ES-I3 (cell line): ENCODE data around the gene RCAN3.
A peak's percentile ranks its signal among the peaks of the same experiment; 100 is the strongest.
"Not testable (repeated sequence)": the region's sequence is repeated elsewhere in the genome, so short reads cannot be mapped to it uniquely, and the experiment has no call there.

Experiments
- H3K36me3 ChIP-seq: 2 replicates; pipeline ENCODE4 v1.6.1; 2013; ENCODE audit warnings: mild to moderate bottlenecking, low read length, control low read depth, moderate library complexity; ENCODE audit not compliant: insufficient read depth
- H3K4me1 ChIP-seq: 2 replicates; pipeline ENCODE4 v1.6.1; 2013; ENCODE audit warnings: mild to moderate bottlenecking, control low read depth, low read length; ENCODE audit not compliant: insufficient read depth
- H3K9ac ChIP-seq: 2 replicates; pipeline ENCODE4 v1.6.1; 2013; ENCODE audit warnings: low read depth, mild to moderate bottlenecking, low read length, moderate library complexity
- H3K9me3 ChIP-seq: 2 replicates; pipeline ENCODE4 v1.6.1; 2013; ENCODE audit warnings: mild to moderate bottlenecking, low read length, moderate library complexity; ENCODE audit not compliant: control insufficient read depth, insufficient read depth

RCAN3 gene

GRCh38 chr1:24492935-24493334, 9.7 kb upstream of the RCAN3 start:
- not testable (repeated sequence) for H3K9ac ChIP-seq, H3K36me3 ChIP-seq, H3K4me1 ChIP-seq
- H3K9me3 ChIP-seq, result peaks cover 19% of the 10 kb centered on the region

- no peak overlapping the region for H3K9ac ChIP-seq
- H3K9me3 ChIP-seq, result peaks cover 14% of the 10 kb centered on the region
- no peaks in the 10 kb centered on the region for H3K4me1 ChIP-seq
- no peaks in the 10 kb centered on the region for H3K36me3 ChIP-seq
Observed at GRCh38 chr1:24493785-24494184, 8.9 kb upstream of the RCAN3 start.

DNA sequence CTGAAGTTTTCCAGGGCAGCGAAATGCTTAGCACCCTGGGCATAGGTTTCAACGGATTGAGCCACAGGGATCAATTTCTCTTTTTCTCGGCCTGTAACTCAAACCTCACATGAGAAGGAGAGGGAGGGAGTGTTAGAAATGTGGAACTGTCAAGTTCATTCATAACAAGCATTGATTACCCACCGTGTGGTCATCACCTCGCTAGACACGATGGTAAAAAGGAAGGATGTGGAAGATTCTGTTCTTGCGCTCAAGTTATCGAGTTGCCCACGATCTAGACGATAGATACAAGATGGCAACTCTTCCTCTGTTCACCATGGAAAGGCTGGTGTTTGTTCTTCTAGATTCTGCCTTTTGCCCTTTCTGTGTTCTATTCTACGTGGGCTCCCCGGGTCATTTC, 4.0 kb upstream of the RCAN3 start:
- no peaks in the 10 kb centered on the region for H3K9me3 ChIP-seq

GRCh38 chr1:24500448-24501048, 2.1 kb upstream of the RCAN3 start:
- no peaks in the 10 kb centered on the region for H3K36me3 ChIP-seq
- H3K4me1 ChIP-seq, result peaks cover 14% of the 10 kb centered on the region
- H3K9ac ChIP-seq, result no peak overlapping the region
- no peaks in the 10 kb centered on the region for H3K9me3 ChIP-seq

More for the DNA sequence above, 4.0 kb upstream of the RCAN3 start:
- peaks cover 5% of the 10 kb centered on the region; the same call in 1 of the 2 replicates for H3K4me1 ChIP-seq
- no peaks in the 10 kb centered on the region for H3K36me3 ChIP-seq
- H3K9ac ChIP-seq, result no peak overlapping the region

GRCh38 chr1:24501371-24502064, 1.1 kb upstream of the RCAN3 start:
- no peaks in the 10 kb centered on the region for H3K9me3 ChIP-seq
- H3K4me1 ChIP-seq, result peaks cover 14% of the 10 kb centered on the region
- H3K36me3 ChIP-seq, result no peaks in the 10 kb centered on the region
- H3K9ac ChIP-seq, result peak overlapping the region; percentile 90; the same call in 1 of the 2 replicates

GRCh38 chr1:24502065-24502708, 449 bp upstream of the RCAN3 start:
- H3K4me1 ChIP-seq, result peaks cover 18% of the 10 kb centered on the region
- no peaks in the 10 kb centered on the region for H3K9me3 ChIP-seq
- peak overlapping the region; percentile 90 for H3K9ac ChIP-seq
- H3K36me3 ChIP-seq, result no peaks in the 10 kb centered on the region

- Histone ChIP-seq H3K4me1 (peaks cover 22% of the 10 kb centered on the region), H3K36me3 (no peaks in the 10 kb centered on the region), H3K9ac (peak overlapping the region; percentile 86)
Observed at GRCh38 chr1:24503059-24503751, 569 bp downstream of the RCAN3 start.

GRCh38 chr1:24503870-24504523, 1.4 kb downstream of the RCAN3 start:
- H3K9ac ChIP-seq, result peak overlapping the region; percentile 86
- no peaks in the 10 kb centered on the region for H3K36me3 ChIP-seq
- no peaks in the 10 kb centered on the region for H3K9me3 ChIP-seq
- H3K4me1 ChIP-seq, result peaks cover 22% of the 10 kb centered on the region

More at GRCh38 chr1:24503059-24503751, 569 bp downstream of the RCAN3 start:
- no peaks in the 10 kb centered on the region for H3K9me3 ChIP-seq

- Histone ChIP-seq H3K9me3 (no peaks in the 10 kb centered on the region), H3K9ac (no peak overlapping the region), H3K4me1 (peaks cover 22% of the 10 kb centered on the region), H3K36me3 (no peaks in the 10 kb centered on the region)
Observed at GRCh38 chr1:24504560-24504959, 1.9 kb downstream of the RCAN3 start.

- peaks cover 22% of the 10 kb centered on the region for H3K4me1 ChIP-seq
- H3K9ac ChIP-seq, result no peak overlapping the region
- no peaks in the 10 kb centered on the region for H3K9me3 ChIP-seq
- no peaks in the 10 kb centered on the region for H3K36me3 ChIP-seq
Observed at GRCh38 chr1:24505816-24506215, 3.2 kb downstream of the RCAN3 start.

DNA sequence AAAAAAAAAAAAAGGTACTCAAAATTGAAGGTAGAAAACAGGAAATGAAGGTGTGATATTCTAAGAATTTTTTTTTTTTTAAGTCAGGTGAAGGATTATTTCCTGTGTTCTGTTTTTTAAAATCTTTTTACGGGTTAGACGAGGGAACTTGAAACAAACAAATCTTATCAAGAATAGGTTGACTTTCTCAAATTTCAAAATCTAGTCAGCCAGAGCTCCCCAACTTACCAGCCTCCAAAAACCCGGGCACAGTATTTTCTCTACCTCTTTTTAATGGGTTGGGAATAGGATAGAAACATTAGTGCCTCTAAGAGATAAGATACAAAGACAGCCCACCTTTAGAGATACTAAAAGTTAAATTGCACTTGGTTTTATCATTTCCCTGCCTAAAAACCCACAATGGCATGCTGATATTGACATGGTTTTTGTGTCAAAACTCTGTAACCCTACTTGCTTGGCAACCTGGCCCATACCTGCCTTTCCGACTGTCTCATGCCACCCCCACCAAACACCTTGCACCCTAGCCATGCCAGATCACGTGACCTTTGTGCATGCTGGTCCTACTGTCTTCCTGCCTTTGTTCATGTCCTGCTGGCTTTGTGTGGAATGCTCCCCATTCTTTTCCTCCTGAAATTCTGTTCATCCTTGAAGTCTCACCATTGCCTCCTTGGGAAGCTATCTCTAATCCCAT, 4.2 kb downstream of the RCAN3 start:
- Histone ChIP-seq H3K9ac (no peak overlapping the region), H3K4me1 (peaks cover 17% of the 10 kb centered on the region), H3K9me3 (no peaks in the 10 kb centered on the region), H3K36me3 (no peaks in the 10 kb centered on the region)

GRCh38 chr1:24507405-24507804, 4.8 kb downstream of the RCAN3 start:
- Histone ChIP-seq H3K9me3 (no peaks in the 10 kb centered on the region), H3K4me1 (peaks cover 17% of the 10 kb centered on the region), H3K36me3 (no peaks in the 10 kb centered on the region), H3K9ac (no peak overlapping the region)

- peaks cover 15% of the 10 kb centered on the region for H3K4me1 ChIP-seq
- no peaks in the 10 kb centered on the region for H3K36me3 ChIP-seq
- H3K9ac ChIP-seq, result no peak overlapping the region
- no peaks in the 10 kb centered on the region for H3K9me3 ChIP-seq
Observed at GRCh38 chr1:24508911-24509310, 6.3 kb downstream of the RCAN3 start.

- no peaks in the 10 kb centered on the region for H3K36me3 ChIP-seq
- H3K9ac ChIP-seq, result no peak overlapping the region
- no peaks in the 10 kb centered on the region for H3K4me1 ChIP-seq
- no peaks in the 10 kb centered on the region for H3K9me3 ChIP-seq
Observed at GRCh38 chr1:24513706-24514105, 11.1 kb downstream of the RCAN3 start.
